NCI-H1417 (cell line): ENCODE measurements around the gene CCDC149.
A peak's percentile ranks its signal among the peaks of the same experiment; 100 is the strongest.
"Not testable (repeated sequence)": the region's sequence is repeated elsewhere in the genome, so short reads cannot be mapped to it uniquely, and the experiment has no call there.

ENCODE experiments used
- DNase-seq, 3 experiments: peaks; one replicate each; lab custom pipeline; 2025; lab: John Stamatoyannopoulos, UW

Gene CCDC149

GRCh38 chr4:24917076-24917856 lies 4.4 kb upstream of the CCDC149 start:
- peak in 1 of 3 experiments; percentile 2 for DNase-seq

GRCh38 chr4:24915121-24915922 lies 2.5 kb upstream of the CCDC149 start:
- DNase-seq: peak in 2 of 3 experiments; percentile 13 to 15

- DNase-seq: no peak
Measured at GRCh38 chr4:24914460-24914859, 1.6 kb upstream of the CCDC149 start.

- peak in 1 of 3 experiments; percentile 36 for DNase-seq
Measured at GRCh38 chr4:24913119-24913485, 260 bp upstream of the CCDC149 start.

GRCh38 chr4:24910499-24910898 lies 2.3 kb downstream of the CCDC149 start:
- DNase-seq: no peak

GRCh38 chr4:24909606-24910005 lies 3.2 kb downstream of the CCDC149 start:
- not testable (repeated sequence) for DNase-seq

- DNase-seq: no peak
Measured at GRCh38 chr4:24897639-24898038, 15.2 kb downstream of the CCDC149 start.

GRCh38 chr4:24896977-24897376 lies 15.9 kb downstream of the CCDC149 start:
- no peak for DNase-seq

GRCh38 chr4:24896056-24896455 lies 16.8 kb downstream of the CCDC149 start:
- no peak for DNase-seq

- no peak for DNase-seq
Measured at GRCh38 chr4:24895461-24895860, 17.4 kb downstream of the CCDC149 start.

- DNase-seq: no peak
Measured at GRCh38 chr4:24894846-24895245, 18.0 kb downstream of the CCDC149 start.

- no peak for DNase-seq
Measured at GRCh38 chr4:24894243-24894642, 18.6 kb downstream of the CCDC149 start.

GRCh38 chr4:24892778-24893177 lies 20.1 kb downstream of the CCDC149 start:
- DNase-seq: no peak

GRCh38 chr4:24892278-24892677 lies 20.6 kb downstream of the CCDC149 start:
- DNase-seq: no peak

GRCh38 chr4:24890561-24891126 lies 22.2 kb downstream of the CCDC149 start:
- peak in 2 of 3 experiments; percentile 6 to 96 for DNase-seq

GRCh38 chr4:24889991-24890390 lies 22.9 kb downstream of the CCDC149 start:
- DNase-seq: peak in 1 of 3 experiments; percentile 41

- peak in 1 of 3 experiments; percentile 20 for DNase-seq
Measured at GRCh38 chr4:24888475-24889344, 24.1 kb downstream of the CCDC149 start.

GRCh38 chr4:24887881-24888430 lies 24.9 kb downstream of the CCDC149 start:
- DNase-seq: peak in 2 of 3 experiments; percentile 20 to 91

- DNase-seq: peak in 1 of 3 experiments; percentile 19
Measured at GRCh38 chr4:24886596-24886995, 26.2 kb downstream of the CCDC149 start.

- DNase-seq: peak in 1 of 3 experiments; percentile 22
Measured at GRCh38 chr4:24885342-24885741, 27.5 kb downstream of the CCDC149 start.

- no peak for DNase-seq
Measured at GRCh38 chr4:24884902-24885301, 27.9 kb downstream of the CCDC149 start.
